Gastroesophageal sphincter (tissue), 3 donors: Measurements from ENCODE around the gene SEPTIN10.

Experiments
- POLR2A ChIP-seq, 2 donors: fragments of 450-650 bp; IDR thresholded peaks; one replicate each; pipeline ENCODE4 v1.6.1; 2017; ENCODE audit warnings: antibody characterized with exemption in 2 of 2, mild to moderate bottlenecking in 2 of 2, moderate library complexity in 1 of 2
- POLR2AphosphoS5 ChIP-seq: sonication (generic); formaldehyde crosslinking; IDR thresholded peaks from one replicate; pipeline ENCODE4 v1.6.1; 2017; ENCODE audit warnings: antibody characterized with exemption
- TF ChIP-seq, protein P1 (sequence below), 4 experiments: fragments of 200-600 bp in 2 of 4; fragments of 450-650 bp in 2 of 4; sonication (generic) in 1 of 4; IDR thresholded peaks; one replicate each; pipeline ENCODE4 v1.5.1; 2017 to 2019; ENCODE audit warnings: antibody characterized with exemption in 4 of 4, mild to moderate bottlenecking in 2 of 4, moderate library complexity in 2 of 4

DNA sequence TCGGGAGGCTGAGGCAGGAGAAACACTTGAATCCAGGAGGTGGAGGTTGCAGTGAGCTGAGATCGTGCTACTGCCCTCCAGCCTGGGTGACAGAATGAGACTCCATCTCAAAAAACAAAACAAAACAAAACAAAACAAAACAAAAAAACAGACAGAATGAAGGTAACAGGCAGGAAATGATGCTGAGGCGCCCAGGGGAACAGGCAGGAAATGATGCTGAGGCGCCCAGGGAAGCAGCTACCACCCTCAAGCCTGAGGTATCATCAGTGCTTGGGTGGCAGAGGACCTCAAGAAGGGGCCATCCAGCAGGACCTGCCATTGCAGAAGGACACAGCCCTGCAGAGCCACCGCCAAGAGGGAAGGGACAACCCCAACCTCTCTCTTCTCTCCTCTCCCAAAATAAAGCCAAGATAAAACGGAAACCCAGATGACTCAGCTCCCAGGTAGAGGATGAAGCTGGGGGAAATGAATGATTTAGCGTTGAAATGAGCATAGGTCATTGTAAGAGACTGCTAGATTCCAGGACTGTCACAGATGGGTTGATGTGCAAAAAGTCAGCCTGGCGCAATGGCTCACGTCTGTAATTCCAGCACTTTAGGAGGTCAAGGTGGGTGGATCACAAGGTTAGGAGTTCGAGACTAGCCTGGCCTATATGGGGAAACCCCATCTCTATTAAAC lies 19.7 kb upstream of the SEPTIN10 start:
- TF ChIP-seq, protein P1, sequence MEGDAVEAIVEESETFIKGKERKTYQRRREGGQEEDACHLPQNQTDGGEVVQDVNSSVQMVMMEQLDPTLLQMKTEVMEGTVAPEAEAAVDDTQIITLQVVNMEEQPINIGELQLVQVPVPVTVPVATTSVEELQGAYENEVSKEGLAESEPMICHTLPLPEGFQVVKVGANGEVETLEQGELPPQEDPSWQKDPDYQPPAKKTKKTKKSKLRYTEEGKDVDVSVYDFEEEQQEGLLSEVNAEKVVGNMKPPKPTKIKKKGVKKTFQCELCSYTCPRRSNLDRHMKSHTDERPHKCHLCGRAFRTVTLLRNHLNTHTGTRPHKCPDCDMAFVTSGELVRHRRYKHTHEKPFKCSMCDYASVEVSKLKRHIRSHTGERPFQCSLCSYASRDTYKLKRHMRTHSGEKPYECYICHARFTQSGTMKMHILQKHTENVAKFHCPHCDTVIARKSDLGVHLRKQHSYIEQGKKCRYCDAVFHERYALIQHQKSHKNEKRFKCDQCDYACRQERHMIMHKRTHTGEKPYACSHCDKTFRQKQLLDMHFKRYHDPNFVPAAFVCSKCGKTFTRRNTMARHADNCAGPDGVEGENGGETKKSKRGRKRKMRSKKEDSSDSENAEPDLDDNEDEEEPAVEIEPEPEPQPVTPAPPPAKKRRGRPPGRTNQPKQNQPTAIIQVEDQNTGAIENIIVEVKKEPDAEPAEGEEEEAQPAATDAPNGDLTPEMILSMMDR (IDR thresholded peaks at IDR 0.05) = no peak
- TF ChIP-seq POLR2AphosphoS5 (no peak), POLR2A (IDR thresholded peaks at IDR 0.05) (no peak)
